Heart left ventricle (tissue), 13 donors: ENCODE data around the gene DMAC2.

Experiments used
- CTCF ChIP-seq, 12 donors: fragments of 200-600 bp; sonication (generic) in 4 of 12; IDR thresholded peaks; one replicate each; pipeline versions ENCODE4 v1.5.0 to v1.8.0; 2018 to 2022; ENCODE audit warnings: antibody characterized with exemption in 12 of 12, mild to moderate bottlenecking in 5 of 12
- POLR2A ChIP-seq, 2 donors: fragments of 450-650 bp; IDR thresholded peaks; one replicate each; pipeline ENCODE4 v1.6.1; 2017; ENCODE audit warnings: antibody characterized with exemption in 2 of 2, mild to moderate bottlenecking in 2 of 2, moderate library complexity in 2 of 2
- donor health status: ischemic (EF 13 %, LVEDD 7.1; RV severe dilation, severe dysfunction).
- donor health status: DM: no; HTN: yes; CAD: no.
- donor health status: DM: no; HTN: no; CAD: no.
- donor health status: ischemic (EF 25% LVEDD 6.9; RV normal size, moderate dysfunction).
- donor health status: ischemic (EF 25% LVEDD 5.7; RV mildly dilated, moderate dysfunction).
- donor health status: ischemic (EF 35%, LVEDD 5.7; RV mildly dilated, moderate dysfunction).
- donor health status: nonischemic (EF 11% LVEDD 7.7; RV severe dilation, severe dysfunction).
- donor health status: DM: yes; HTN: yes; CAD: no.
- donor health status: PGD.
- donor health status: ischemic (EF 29% LVEDD 5.4; RV normal size, mild dysfunction).
- donor health status: nonischemic (EF 23%, LVEDD 6.1; RV moderate dilation, normal function).

GRCh38 chr19:41398598-41398997 is 41.1 kb downstream of the DMAC2 start:
- TF ChIP-seq POLR2A (IDR thresholded peaks at IDR 0.05): no peak
- no peak for TF ChIP-seq CTCF (IDR thresholded peaks at IDR 0.05)
